DOHH2 (cell line): ENCODE results near the gene C1RL.
"Not testable (repeated sequence)": the region's sequence is repeated elsewhere in the genome, so short reads cannot be mapped to it uniquely, and the experiment has no call there.

Experiments
- EZH2phosphoT487 ChIP-seq: fragments of 200-600 bp; sonication (generic); IDR thresholded peaks from 2 replicates; pipeline ENCODE4 v1.6.1; 2017; ENCODE audit warnings: borderline replicate concordance, mild to moderate bottlenecking, antibody characterized with exemption, low read length, moderate library complexity, mixed read lengths
- TF ChIP-seq, protein P1 (sequence below): fragments of 200-600 bp; sonication (generic); IDR thresholded peaks from one replicate; pipeline ENCODE4 v1.5.1; 2014; ENCODE audit warnings: antibody characterized with exemption, mild to moderate bottlenecking, low read depth, low read length; ENCODE audit not compliant: poor library complexity, severe bottlenecking

DNA sequence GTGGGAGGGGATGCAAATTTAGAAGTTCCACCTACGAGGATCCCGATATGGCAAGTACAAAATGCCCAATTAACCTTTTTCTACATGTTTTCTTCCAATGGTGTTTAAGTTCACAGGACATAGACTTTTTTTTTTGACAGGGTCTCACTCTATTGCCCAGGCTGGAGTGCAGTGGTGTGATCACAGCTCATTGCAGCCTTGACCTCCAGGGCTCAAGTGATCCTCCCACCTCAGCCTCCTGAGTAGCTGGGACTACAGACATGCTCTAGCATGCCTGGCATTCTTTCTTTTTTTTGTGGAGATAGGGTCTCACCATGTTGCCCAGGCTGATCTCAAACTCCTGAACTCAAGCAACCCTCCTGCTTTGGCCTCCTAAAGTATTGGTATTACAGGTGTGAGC is 53.3 kb downstream of the C1RL start:
- TF ChIP-seq, protein P1, sequence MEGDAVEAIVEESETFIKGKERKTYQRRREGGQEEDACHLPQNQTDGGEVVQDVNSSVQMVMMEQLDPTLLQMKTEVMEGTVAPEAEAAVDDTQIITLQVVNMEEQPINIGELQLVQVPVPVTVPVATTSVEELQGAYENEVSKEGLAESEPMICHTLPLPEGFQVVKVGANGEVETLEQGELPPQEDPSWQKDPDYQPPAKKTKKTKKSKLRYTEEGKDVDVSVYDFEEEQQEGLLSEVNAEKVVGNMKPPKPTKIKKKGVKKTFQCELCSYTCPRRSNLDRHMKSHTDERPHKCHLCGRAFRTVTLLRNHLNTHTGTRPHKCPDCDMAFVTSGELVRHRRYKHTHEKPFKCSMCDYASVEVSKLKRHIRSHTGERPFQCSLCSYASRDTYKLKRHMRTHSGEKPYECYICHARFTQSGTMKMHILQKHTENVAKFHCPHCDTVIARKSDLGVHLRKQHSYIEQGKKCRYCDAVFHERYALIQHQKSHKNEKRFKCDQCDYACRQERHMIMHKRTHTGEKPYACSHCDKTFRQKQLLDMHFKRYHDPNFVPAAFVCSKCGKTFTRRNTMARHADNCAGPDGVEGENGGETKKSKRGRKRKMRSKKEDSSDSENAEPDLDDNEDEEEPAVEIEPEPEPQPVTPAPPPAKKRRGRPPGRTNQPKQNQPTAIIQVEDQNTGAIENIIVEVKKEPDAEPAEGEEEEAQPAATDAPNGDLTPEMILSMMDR, result not testable (repeated sequence)
- not testable (repeated sequence) for TF ChIP-seq EZH2phosphoT487
